Erythroblast (primary cell): ENCODE results near the gene CACNA1A.

Experiments
- GATA1 ChIP-seq: IDR thresholded peaks from 2 replicates; pipeline ENCODE4 v1.6.1; 2011; ENCODE audit warnings: low read depth, mild to moderate bottlenecking, control low read depth, low read length, moderate library complexity
- POLR2A ChIP-seq: IDR thresholded peaks from 2 replicates; pipeline ENCODE4 v1.6.1; 2011; ENCODE audit warnings: mild to moderate bottlenecking, low read length

GRCh38 chr19:13314761-13315160 is 191.5 kb downstream of the CACNA1A start:
- TF ChIP-seq POLR2A (no peak), GATA1 (no peak)
